Natural killer cell (primary cell): Measurements from ENCODE around the gene PUM2. TPM values are rescaled to one million over a fixed set of nuclear protein-coding genes. Genes with fewer than 3 reads are reported as not detected.
A peak's percentile ranks its signal among the peaks of the same experiment; 100 is the strongest.

Experiments
- ATAC-seq, 3 donors: fragments of 150-1000 bp in 2 of 3; fragments of 200-7000 bp in 1 of 3; cut with Tn5 transposase; 1 replicate in 1 of 3; 2 replicates in 2 of 3; pipeline ENCODE4 v1.10.0; 2021; ENCODE audit warnings: mild to moderate bottlenecking in 2 of 3, moderate library complexity in 2 of 3
- DNase-seq, 2 donors: peaks; one replicate each; pipeline versions ENCODE4 v3.0.0 to v3.0.0-alpha.2; 2013 to 2021; ENCODE audit warnings: mixed read lengths in 1 of 2
- H3K27ac ChIP-seq: one replicate; pipeline ENCODE4 v1.5.1; 2013; ENCODE audit warnings: mild to moderate bottlenecking, low read length
- H3K27me3 ChIP-seq: one replicate; pipeline ENCODE4 v1.6.1; 2013; ENCODE audit warnings: low read length; ENCODE audit not compliant: control insufficient read depth, insufficient read depth
- H3K36me3 ChIP-seq: one replicate; pipeline ENCODE4 v1.6.1; 2013; ENCODE audit warnings: low read length; ENCODE audit not compliant: control insufficient read depth, insufficient read depth
- H3K4me1 ChIP-seq: one replicate; pipeline ENCODE4 v1.6.1; 2013; ENCODE audit warnings: low read length; ENCODE audit not compliant: control insufficient read depth, insufficient read depth
- H3K4me3 ChIP-seq: one replicate; pipeline ENCODE4 v1.5.1; 2013; ENCODE audit warnings: low read length
- H3K9me3 ChIP-seq: one replicate; pipeline ENCODE4 v1.6.1; 2013; ENCODE audit warnings: low read length; ENCODE audit not compliant: control insufficient read depth, insufficient read depth
- H3K27ac Mint-ChIP-seq, 2 donors: one replicate each; pipeline ENCODE4 v1.8.0; 2022; ENCODE audit warnings: mild to moderate bottlenecking in 2 of 2, mixed read lengths in 2 of 2, moderate library complexity in 1 of 2
- H3K27me3 Mint-ChIP-seq, 2 donors: one replicate each; pipeline ENCODE4 v1.8.0; 2022; ENCODE audit warnings: low read depth in 2 of 2, mixed read lengths in 2 of 2
- H3K36me3 Mint-ChIP-seq: one replicate; pipeline ENCODE4 v1.8.0; 2022; ENCODE audit warnings: mixed read lengths
- H3K4me1 Mint-ChIP-seq, 2 donors: one replicate each; pipeline ENCODE4 v1.8.0; 2022; ENCODE audit warnings: mixed read lengths in 2 of 2
- H3K4me3 Mint-ChIP-seq: one replicate; pipeline ENCODE4 v1.8.0; 2022; ENCODE audit warnings: mild to moderate bottlenecking, moderate library complexity, mixed read lengths
- H3K9me3 Mint-ChIP-seq, 2 donors: one replicate each; pipeline ENCODE4 v1.8.0; 2022; ENCODE audit warnings: mixed read lengths in 2 of 2
- WGBS: methylation state at CpG from one replicate; pipeline ENCODE4 v1.1.7; 2013; ENCODE audit warnings: missing lambda C conversion rate; ENCODE audit not compliant: insufficient coverage; 5-methylcytosine and 5-hydroxymethylcytosine counted together
- intact Hi-C: fragments of 100-400 bp; cut with micrococcal nuclease; formaldehyde crosslinking; loops from one replicate; pipeline ENCODE4 v1.14.2; 2022
- total RNA-seq, 4 donors: library from RNA; stranded (reverse); fragments of 120-200 nt in 1 of 4; gene quantifications; one replicate each; pipeline versions ENCODE4 v1.2.3 to v1.2.4, GENCODE V29; 2013 to 2022
- TF ChIP-seq, protein P1 (sequence below): fragments of 200-600 bp; IDR thresholded peaks from one replicate; pipeline ENCODE4 v1.8.0; 2022; ENCODE audit warnings: antibody characterized with exemption

Gene PUM2
- total RNA-seq, 3 donors from 2014 or later (not counting 1 experiment from before 2014, with no cell fraction given): 115 to 157 (median 130) TPM

DNA sequence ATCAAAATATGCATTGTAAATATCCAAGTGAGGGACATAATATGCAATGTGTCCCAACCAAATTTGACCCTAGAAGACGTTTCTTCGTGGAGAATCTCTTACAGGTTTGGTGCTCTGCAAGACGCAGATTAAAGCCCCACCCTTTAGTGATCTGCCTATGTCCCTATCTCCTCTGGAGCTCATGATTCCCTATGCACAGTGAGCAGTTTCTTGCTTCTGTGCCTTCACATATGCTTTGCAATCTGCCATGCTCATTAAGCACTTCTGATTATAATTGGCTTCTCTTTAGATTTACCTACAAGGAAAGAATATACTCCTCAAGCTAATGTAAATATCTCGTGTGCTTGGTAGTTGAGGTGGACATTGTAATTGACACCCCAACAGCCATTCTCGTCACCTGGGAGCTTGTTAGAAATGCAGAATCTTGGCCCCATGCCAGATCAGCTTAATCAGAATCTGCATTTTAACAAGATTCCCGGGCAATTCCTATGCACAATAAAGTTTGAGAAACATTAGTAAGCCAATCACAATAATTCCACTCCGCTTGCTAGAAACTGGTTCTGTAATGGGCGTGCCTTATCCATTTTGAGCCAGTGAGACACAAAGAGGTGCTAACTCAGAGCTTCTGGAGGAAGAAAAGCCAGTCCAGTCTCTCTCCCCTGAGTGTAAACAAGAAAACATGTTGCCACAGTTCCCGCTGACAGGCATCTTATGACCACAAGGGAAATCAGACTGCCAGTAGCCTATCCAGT is 2.8 kb upstream of the PUM2 start:
- Mint-ChIP-seq H3K9me3 (no peaks in the 10 kb centered on the region), H3K4me1 (peaks cover 13 to 17% of the 10 kb centered on the region in 2 donors), H3K36me3 (no peaks in the 10 kb centered on the region), H3K27me3 (no peaks in the 10 kb centered on the region), H3K27ac (no peak overlapping the region), H3K4me3 (no peak overlapping the region)
- WGBS: 97% methylated on average over 9 of the region's 9 CpGs
- ATAC-seq: no peak
- Histone ChIP-seq H3K4me1 (peaks cover 21% of the 10 kb centered on the region), H3K4me3 (no peak overlapping the region), H3K9me3 (no peaks in the 10 kb centered on the region), H3K36me3 (no peaks in the 10 kb centered on the region), H3K27ac (no peak overlapping the region), H3K27me3 (no peaks in the 10 kb centered on the region)
- DNase-seq: no peak
- intact Hi-C loops: loop anchor here (5.0 kb wide), 1 partner anchor 451 kb away; the partner anchor contains the start of gene TTC32
- TF ChIP-seq, protein P1, sequence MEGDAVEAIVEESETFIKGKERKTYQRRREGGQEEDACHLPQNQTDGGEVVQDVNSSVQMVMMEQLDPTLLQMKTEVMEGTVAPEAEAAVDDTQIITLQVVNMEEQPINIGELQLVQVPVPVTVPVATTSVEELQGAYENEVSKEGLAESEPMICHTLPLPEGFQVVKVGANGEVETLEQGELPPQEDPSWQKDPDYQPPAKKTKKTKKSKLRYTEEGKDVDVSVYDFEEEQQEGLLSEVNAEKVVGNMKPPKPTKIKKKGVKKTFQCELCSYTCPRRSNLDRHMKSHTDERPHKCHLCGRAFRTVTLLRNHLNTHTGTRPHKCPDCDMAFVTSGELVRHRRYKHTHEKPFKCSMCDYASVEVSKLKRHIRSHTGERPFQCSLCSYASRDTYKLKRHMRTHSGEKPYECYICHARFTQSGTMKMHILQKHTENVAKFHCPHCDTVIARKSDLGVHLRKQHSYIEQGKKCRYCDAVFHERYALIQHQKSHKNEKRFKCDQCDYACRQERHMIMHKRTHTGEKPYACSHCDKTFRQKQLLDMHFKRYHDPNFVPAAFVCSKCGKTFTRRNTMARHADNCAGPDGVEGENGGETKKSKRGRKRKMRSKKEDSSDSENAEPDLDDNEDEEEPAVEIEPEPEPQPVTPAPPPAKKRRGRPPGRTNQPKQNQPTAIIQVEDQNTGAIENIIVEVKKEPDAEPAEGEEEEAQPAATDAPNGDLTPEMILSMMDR: no peak

DNA sequence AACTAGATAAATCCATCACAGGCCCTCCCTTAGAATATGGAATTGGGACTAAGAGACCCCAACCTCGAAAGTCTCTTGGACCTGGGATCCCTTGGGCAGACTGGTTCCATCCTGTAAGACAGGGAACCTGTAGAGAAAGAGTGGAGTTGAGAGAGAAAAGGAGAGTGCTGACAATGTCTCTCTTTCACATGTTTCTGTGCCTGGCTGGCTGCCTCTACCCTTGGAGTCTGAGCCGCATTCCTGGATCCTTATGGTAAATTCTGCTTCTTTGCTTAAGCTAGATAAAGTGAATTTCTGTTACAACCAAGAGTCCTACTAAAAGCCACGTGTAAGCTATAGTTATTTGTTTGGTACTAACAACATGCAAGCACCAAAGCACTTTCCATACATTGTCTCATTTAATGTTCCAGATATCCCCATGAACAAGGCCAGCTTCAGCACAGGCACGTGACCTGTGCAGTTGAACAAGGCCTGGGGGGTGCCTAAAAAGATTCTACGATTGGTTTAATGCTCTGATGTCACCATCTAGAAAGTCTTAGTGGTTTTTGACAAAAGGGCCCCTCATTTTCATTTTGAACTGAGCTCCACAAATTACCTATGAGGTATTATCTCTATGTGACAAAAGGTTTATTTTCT is 2.1 kb upstream of the PUM2 start:
- Histone ChIP-seq H3K4me3 (no peak overlapping the region), H3K27ac (peak overlapping the region; percentile 95), H3K36me3 (no peaks in the 10 kb centered on the region), H3K9me3 (no peaks in the 10 kb centered on the region), H3K4me1 (peaks cover 26% of the 10 kb centered on the region), H3K27me3 (no peaks in the 10 kb centered on the region)
- H3K27ac Mint-ChIP-seq: no peak overlapping the region
- 95% methylated on average over 4 of the region's 5 CpGs for WGBS
- no peak for ATAC-seq
- intact Hi-C loops: loop anchor here (5.0 kb wide), 1 partner anchor 450 kb away; the partner anchor contains the start of gene TTC32
- H3K27me3 Mint-ChIP-seq: no peaks in the 10 kb centered on the region
- peaks cover 15 to 21% of the 10 kb centered on the region in 2 donors for H3K4me1 Mint-ChIP-seq
- no peaks in the 10 kb centered on the region for H3K9me3 Mint-ChIP-seq
- no peak for DNase-seq
- TF ChIP-seq, protein P1: no peak
- no peak overlapping the region for H3K4me3 Mint-ChIP-seq
- no peaks in the 10 kb centered on the region for H3K36me3 Mint-ChIP-seq

DNA sequence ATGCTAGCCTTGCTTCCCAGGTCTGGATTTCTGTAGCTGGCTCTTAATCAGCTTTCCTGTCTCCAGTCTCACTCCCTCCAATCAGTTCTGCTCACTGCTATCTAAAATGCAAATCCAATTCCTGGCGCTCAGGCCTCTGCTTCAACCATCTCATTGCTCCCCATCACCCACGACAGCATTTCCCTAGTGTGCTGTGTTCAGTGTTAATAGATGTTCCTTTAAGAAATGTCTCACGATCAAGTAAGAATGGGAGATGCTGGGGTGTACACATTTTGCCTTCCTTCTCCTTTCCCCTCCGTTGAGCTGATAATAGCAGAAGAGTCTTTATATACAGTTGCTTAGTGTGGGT is 1.6 kb upstream of the PUM2 start:
- no peak overlapping the region for H3K4me3 ChIP-seq
- no peak overlapping the region for H3K27ac Mint-ChIP-seq
- DNase-seq: peak in 1 of 2 donors; percentile 20
- no peak for ATAC-seq
- no peaks in the 10 kb centered on the region for H3K36me3 Mint-ChIP-seq
- no peaks in the 10 kb centered on the region for H3K36me3 ChIP-seq
- intact Hi-C loops: loop anchor here (5.0 kb wide), 1 partner anchor 450 kb away; the partner anchor contains the start of gene TTC32
- TF ChIP-seq, protein P1: no peak
- H3K4me3 Mint-ChIP-seq: no peak overlapping the region
- H3K27me3 ChIP-seq: no peaks in the 10 kb centered on the region
- no peaks in the 10 kb centered on the region for H3K9me3 ChIP-seq
- no CpG with 5 or more reads among the region's 4 CpGs for WGBS
- H3K4me1 ChIP-seq: peaks cover 28% of the 10 kb centered on the region
- peak overlapping the region; percentile 95 for H3K27ac ChIP-seq
- H3K9me3 Mint-ChIP-seq: no peaks in the 10 kb centered on the region
- no peaks in the 10 kb centered on the region for H3K27me3 Mint-ChIP-seq
- H3K4me1 Mint-ChIP-seq: peaks cover 20 to 25% of the 10 kb centered on the region in 2 donors
